AG09309 (cell line): ENCODE results near the gene ETV4.

Experiments used
- DNase-seq: peaks from one replicate; pipeline ENCODE4 v3.0.0-alpha.2; 2010; ENCODE audit warnings: low read depth
- H3K4me3 ChIP-seq: 2 replicates; pipeline ENCODE4 v1.5.1; 2011; ENCODE audit warnings: mild to moderate bottlenecking, low read depth, low read length, moderate library complexity; ENCODE audit not compliant: control insufficient read depth
- TF ChIP-seq, protein P1 (sequence below): IDR thresholded peaks from 2 replicates; pipeline ENCODE4 v1.5.1; 2011; ENCODE audit warnings: mild to moderate bottlenecking, low read depth, low read length, inconsistent platforms; ENCODE audit not compliant: insufficient read depth, control insufficient read depth; ENCODE audit errors: missing control alignments

The ETV4 gene

DNA sequence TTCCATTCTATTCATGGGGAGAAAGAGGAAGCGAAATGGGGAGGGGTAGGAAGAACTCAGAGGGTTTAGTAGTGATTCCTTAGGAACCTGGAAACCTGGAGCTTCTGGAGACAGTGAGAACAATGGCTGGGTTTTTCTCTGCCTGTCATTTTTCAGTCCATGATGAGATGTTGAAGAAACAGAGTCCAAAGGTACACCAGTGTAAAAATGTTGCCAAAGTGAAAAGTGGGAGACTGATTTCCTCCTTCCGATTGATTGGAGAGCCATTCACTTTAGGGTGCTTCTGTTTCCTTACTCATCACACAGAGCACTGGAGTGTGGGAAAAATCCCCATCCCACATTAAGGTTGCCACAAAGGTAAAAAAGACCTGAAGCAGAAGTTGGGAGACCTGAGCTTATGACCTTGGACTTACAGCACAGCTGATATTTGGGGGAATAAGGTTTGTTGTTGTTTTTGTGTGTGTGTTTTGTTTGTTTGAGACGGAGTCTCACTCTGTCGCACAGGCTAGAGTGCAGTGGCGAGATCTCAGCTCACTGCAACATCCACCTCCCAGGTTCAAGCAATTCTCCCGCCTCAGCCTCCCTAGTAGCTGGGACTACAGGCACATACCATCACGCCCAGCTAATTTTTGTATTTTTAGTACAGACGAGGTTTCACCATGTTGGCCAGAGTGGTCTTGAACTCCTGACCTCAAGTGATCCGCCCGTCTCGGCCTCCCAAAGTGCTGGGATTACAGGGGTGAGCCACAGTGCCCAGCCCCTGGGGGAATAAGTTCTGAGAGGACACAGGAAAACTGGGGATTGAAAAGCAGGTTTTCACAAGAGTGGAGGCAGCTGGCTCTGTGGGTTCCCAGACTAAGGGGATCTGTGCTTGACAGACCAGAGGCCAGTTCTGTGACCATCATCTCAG, 63.8 kb downstream of the ETV4 start:
- TF ChIP-seq, protein P1, sequence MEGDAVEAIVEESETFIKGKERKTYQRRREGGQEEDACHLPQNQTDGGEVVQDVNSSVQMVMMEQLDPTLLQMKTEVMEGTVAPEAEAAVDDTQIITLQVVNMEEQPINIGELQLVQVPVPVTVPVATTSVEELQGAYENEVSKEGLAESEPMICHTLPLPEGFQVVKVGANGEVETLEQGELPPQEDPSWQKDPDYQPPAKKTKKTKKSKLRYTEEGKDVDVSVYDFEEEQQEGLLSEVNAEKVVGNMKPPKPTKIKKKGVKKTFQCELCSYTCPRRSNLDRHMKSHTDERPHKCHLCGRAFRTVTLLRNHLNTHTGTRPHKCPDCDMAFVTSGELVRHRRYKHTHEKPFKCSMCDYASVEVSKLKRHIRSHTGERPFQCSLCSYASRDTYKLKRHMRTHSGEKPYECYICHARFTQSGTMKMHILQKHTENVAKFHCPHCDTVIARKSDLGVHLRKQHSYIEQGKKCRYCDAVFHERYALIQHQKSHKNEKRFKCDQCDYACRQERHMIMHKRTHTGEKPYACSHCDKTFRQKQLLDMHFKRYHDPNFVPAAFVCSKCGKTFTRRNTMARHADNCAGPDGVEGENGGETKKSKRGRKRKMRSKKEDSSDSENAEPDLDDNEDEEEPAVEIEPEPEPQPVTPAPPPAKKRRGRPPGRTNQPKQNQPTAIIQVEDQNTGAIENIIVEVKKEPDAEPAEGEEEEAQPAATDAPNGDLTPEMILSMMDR = no peak
- no peak overlapping the region for H3K4me3 ChIP-seq
- DNase-seq = no peak

DNA sequence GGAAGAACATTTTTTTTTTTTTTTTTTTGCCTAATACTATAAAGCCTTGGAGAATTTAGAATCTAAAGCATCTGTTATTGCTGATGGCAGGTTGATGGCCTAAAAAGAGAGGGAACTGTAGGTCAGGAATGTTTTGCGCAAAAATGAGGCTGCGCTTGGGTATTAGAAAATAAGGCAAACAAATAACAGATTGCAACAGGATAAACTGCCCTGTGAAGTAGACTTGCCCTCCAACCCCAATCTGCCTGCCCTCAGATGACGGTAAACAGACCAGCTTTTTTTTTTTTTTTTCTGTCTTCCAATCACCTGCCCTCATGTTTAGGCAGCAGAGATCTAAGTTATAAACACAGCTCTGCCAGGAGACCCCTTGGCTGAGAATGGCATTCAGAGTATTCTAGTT, 66.2 kb downstream of the ETV4 start:
- TF ChIP-seq, protein P1 = no peak
- no peak for DNase-seq
- H3K4me3 ChIP-seq = no peak overlapping the region
